CD4-positive, alpha-beta T cell (primary cell): ENCODE data around the gene FARSB. TPM values are rescaled to one million over a fixed set of nuclear protein-coding genes. Genes with fewer than 3 reads are reported as not detected.
A peak's percentile ranks its signal among the peaks of the same experiment; 100 is the strongest.

Source experiments
- ATAC-seq: fragments of 200-7000 bp; cut with Tn5 transposase; one replicate; pipeline ENCODE4 v1.10.0; 2022; ENCODE audit warnings: mild to moderate bottlenecking; ENCODE audit not compliant: poor library complexity
- CTCF ChIA-PET: fragments of 350-600 bp; sonication (Branson Sonifier 250); formaldehyde crosslinking; loops from one replicate; lab custom pipeline; 2021; ENCODE audit warnings: antibody characterized with exemption, inconsistent platforms; lab: Charles Lee
- POLR2A ChIA-PET: fragments of 350-600 bp; sonication (Branson Sonifier 250); formaldehyde crosslinking; loops from one replicate; lab custom pipeline; 2021; ENCODE audit warnings: antibody characterized with exemption, inconsistent platforms; lab: Charles Lee
- DNase-seq, 14 experiments: peaks; one replicate each; pipeline ENCODE4 v3.0.0-alpha.2; 2013 to 2020; ENCODE audit warnings: mixed read lengths in 2 of 14
- H3K27ac ChIP-seq, 2 donors: one replicate each; pipeline versions ENCODE4 v1.5.1 to v1.7.0; 2013; ENCODE audit warnings: low read length in 2 of 2, low read depth in 1 of 2, mild to moderate bottlenecking in 1 of 2
- H3K27me3 ChIP-seq, 2 experiments: 1 replicate in 1 of 2; 2 replicates in 1 of 2; pipeline versions ENCODE4 v1.6.1 to v1.7.0; 2013; ENCODE audit warnings: low read length in 2 of 2, control low read depth in 1 of 2, mild to moderate bottlenecking in 1 of 2, moderate library complexity in 1 of 2; ENCODE audit not compliant: insufficient read depth in 2 of 2, control insufficient read depth in 1 of 2
- H3K36me3 ChIP-seq: one replicate; pipeline ENCODE4 v1.6.1; 2013; ENCODE audit warnings: low read length, control low read depth; ENCODE audit not compliant: insufficient read depth
- H3K4me1 ChIP-seq: one replicate; pipeline ENCODE4 v1.6.1; 2013; ENCODE audit warnings: low read length, control low read depth; ENCODE audit not compliant: insufficient read depth
- H3K4me3 ChIP-seq: one replicate; pipeline ENCODE4 v1.5.1; 2013; ENCODE audit warnings: mild to moderate bottlenecking, low read length, moderate library complexity
- H3K9me3 ChIP-seq, 2 experiments: 1 replicate in 1 of 2; 2 replicates in 1 of 2; pipeline versions ENCODE4 v1.6.1 to v1.7.0; 2013; ENCODE audit warnings: low read length in 2 of 2, mild to moderate bottlenecking in 2 of 2, control low read depth in 1 of 2, moderate library complexity in 1 of 2; ENCODE audit not compliant: control insufficient read depth in 1 of 2, insufficient read depth in 1 of 2
- H3K27ac Mint-ChIP-seq: one replicate; pipeline ENCODE4 v1.8.0; 2020; ENCODE audit warnings: mixed read lengths
- H3K27me3 Mint-ChIP-seq: one replicate; pipeline ENCODE4 v1.8.0; 2021; ENCODE audit warnings: mixed read lengths
- H3K36me3 Mint-ChIP-seq: one replicate; pipeline ENCODE4 v1.8.0; 2021; ENCODE audit warnings: low read depth, mixed read lengths
- H3K4me1 Mint-ChIP-seq: one replicate; pipeline ENCODE4 v1.8.0; 2021; ENCODE audit warnings: low read depth, mixed read lengths
- H3K4me3 Mint-ChIP-seq: one replicate; pipeline ENCODE4 v1.8.0; 2020; ENCODE audit warnings: mild to moderate bottlenecking, mixed read lengths
- H3K9me3 Mint-ChIP-seq: one replicate; pipeline ENCODE4 v1.8.0; 2020; ENCODE audit warnings: mixed read lengths
- intact Hi-C, 2 experiments: fragments of 100-400 bp; cut with DNase I in 1 of 2; cut with micrococcal nuclease in 1 of 2; formaldehyde crosslinking; loops; one replicate each; pipeline versions ENCODE4 v1.15.1 to v1.9.0; 2023 to 2025; cut with DNase I, micrococcal nuclease
- total RNA-seq, 174 experiments: library from RNA in 2 of 174; stranded (reverse) in 2 of 174; gene quantifications; one replicate each; pipeline ENCODE4 v1.2.3 and lab custom pipeline; 2021 to 2026
- TF ChIP-seq, protein P1 (sequence below): fragments of 200-600 bp; IDR thresholded peaks from one replicate; pipeline ENCODE4 v1.8.0; 2022; ENCODE audit warnings: antibody characterized with exemption, mild to moderate bottlenecking

Gene FARSB
- total RNA-seq, 2 experiments from 2014 or later: 7.8 to 8.7 TPM

- H3K4me1 Mint-ChIP-seq: peaks cover 3% of the 10 kb centered on the region
- Histone ChIP-seq H3K27me3 (no peaks in the 10 kb centered on the region), H3K9me3 (no peaks in the 10 kb centered on the region), H3K36me3 (peaks cover 50% of the 10 kb centered on the region), H3K27ac (no peak overlapping the region), H3K4me1 (no peaks in the 10 kb centered on the region), H3K4me3 (no peak overlapping the region)
- no peak overlapping the region for H3K27ac Mint-ChIP-seq
- POLR2A ChIA-PET: no interaction called here
- intact Hi-C loops: loop anchor here in 1 of 2 experiments (10.0 kb wide), 1 partner anchor 561 kb away; no protein-coding TSS in a partner anchor
- no peak for DNase-seq
- H3K36me3 Mint-ChIP-seq: peaks cover 83% of the 10 kb centered on the region
- H3K9me3 Mint-ChIP-seq: no peaks in the 10 kb centered on the region
- no peak for ATAC-seq
- no peak overlapping the region for H3K4me3 Mint-ChIP-seq
- TF ChIP-seq, protein P1, sequence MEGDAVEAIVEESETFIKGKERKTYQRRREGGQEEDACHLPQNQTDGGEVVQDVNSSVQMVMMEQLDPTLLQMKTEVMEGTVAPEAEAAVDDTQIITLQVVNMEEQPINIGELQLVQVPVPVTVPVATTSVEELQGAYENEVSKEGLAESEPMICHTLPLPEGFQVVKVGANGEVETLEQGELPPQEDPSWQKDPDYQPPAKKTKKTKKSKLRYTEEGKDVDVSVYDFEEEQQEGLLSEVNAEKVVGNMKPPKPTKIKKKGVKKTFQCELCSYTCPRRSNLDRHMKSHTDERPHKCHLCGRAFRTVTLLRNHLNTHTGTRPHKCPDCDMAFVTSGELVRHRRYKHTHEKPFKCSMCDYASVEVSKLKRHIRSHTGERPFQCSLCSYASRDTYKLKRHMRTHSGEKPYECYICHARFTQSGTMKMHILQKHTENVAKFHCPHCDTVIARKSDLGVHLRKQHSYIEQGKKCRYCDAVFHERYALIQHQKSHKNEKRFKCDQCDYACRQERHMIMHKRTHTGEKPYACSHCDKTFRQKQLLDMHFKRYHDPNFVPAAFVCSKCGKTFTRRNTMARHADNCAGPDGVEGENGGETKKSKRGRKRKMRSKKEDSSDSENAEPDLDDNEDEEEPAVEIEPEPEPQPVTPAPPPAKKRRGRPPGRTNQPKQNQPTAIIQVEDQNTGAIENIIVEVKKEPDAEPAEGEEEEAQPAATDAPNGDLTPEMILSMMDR: no peak
- CTCF ChIA-PET: no interaction called here
- no peaks in the 10 kb centered on the region for H3K27me3 Mint-ChIP-seq
These were observed 40.6 kb downstream of the FARSB start for GRCh38 chr2:222615320-222615719.

- Mint-ChIP-seq H3K9me3 (no peaks in the 10 kb centered on the region), H3K4me3 (no peak overlapping the region), H3K27ac (no peak overlapping the region), H3K27me3 (no peaks in the 10 kb centered on the region), H3K4me1 (peaks cover 3% of the 10 kb centered on the region), H3K36me3 (peaks cover 82% of the 10 kb centered on the region)
- Histone ChIP-seq H3K36me3 (peaks cover 43% of the 10 kb centered on the region), H3K4me3 (no peak overlapping the region), H3K27me3 (no peaks in the 10 kb centered on the region), H3K27ac (no peak overlapping the region), H3K9me3 (no peaks in the 10 kb centered on the region), H3K4me1 (no peaks in the 10 kb centered on the region)
- intact Hi-C loops: loop anchor here (2.0 to 10.0 kb wide), 4 partner anchors 295 to 559 kb away; no protein-coding TSS in a partner anchor
- DNase-seq (peak in 4 of 14 experiments; percentile 10 to 45 (median 32)), ATAC-seq (no peak)
- CTCF ChIA-PET: no interaction called here
- POLR2A ChIA-PET: interaction anchor here (1.0 kb wide), 1 partner anchor 21 kb away, joined by 4 read pairs; no protein-coding TSS in a partner anchor
- TF ChIP-seq, protein P1: peak; percentile 40
These were observed 42.1 kb downstream of the FARSB start for GRCh38 chr2:222613715-222614331.

DNA sequence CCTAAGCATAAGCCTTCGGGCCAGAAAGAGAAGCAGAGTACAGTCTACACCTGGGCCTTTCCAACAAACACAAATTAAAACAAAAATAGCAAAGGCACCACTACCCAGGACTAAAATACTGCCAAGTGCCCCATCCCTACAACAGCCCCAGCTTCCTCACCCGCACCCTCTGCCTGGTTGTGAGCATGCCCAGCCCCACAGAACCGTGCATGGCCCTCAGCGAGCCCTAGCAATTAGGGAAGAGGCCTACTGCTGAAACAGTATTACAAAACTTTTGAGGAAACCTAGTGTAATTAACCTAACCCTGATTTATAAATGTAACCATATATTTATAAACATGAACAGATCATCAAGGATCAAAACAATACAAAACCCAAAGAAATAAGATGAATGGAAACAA, 44.2 kb downstream of the FARSB start:
- H3K9me3 Mint-ChIP-seq: no peaks in the 10 kb centered on the region
- no peaks in the 10 kb centered on the region for H3K9me3 ChIP-seq
- POLR2A ChIA-PET: no interaction called here
- H3K27me3 Mint-ChIP-seq: no peaks in the 10 kb centered on the region
- peaks cover 84% of the 10 kb centered on the region for H3K36me3 Mint-ChIP-seq
- intact Hi-C loops: loop anchor here (2.0 to 10.0 kb wide), 4 partner anchors 293 to 557 kb away; no protein-coding TSS in a partner anchor
- no peak overlapping the region for H3K4me3 ChIP-seq
- H3K36me3 ChIP-seq: peaks cover 35% of the 10 kb centered on the region
- H3K27ac ChIP-seq: no peak overlapping the region
- DNase-seq (no peak), ATAC-seq (no peak)
- H3K27me3 ChIP-seq: no peaks in the 10 kb centered on the region
- H3K4me3 Mint-ChIP-seq: no peak overlapping the region
- H3K4me1 Mint-ChIP-seq: peaks cover 7% of the 10 kb centered on the region
- CTCF ChIA-PET: no interaction called here
- no peaks in the 10 kb centered on the region for H3K4me1 ChIP-seq
- H3K27ac Mint-ChIP-seq: no peak overlapping the region
- TF ChIP-seq, protein P1: no peak
